HG02981 (cell line): Measurements from ENCODE around the gene ROGDI.
"Not testable (repeated sequence)": the region's sequence is repeated elsewhere in the genome, so short reads cannot be mapped to it uniquely, and the experiment has no call there.

Experiments used
- ATAC-seq: cut with Tn5 transposase; IDR thresholded peaks from one replicate; pipeline ENCODE4 v1.9.1; 2021; ENCODE audit warnings: mild to moderate bottlenecking, moderate library complexity; ENCODE audit not compliant: unreplicated experiment

ROGDI gene

GRCh38 chr16:4792951-4793513, 9.4 kb downstream of the ROGDI start:
- no peak for ATAC-seq

- no peak for ATAC-seq
Measured at GRCh38 chr16:4790871-4791270, 11.6 kb downstream of the ROGDI start.

DNA sequence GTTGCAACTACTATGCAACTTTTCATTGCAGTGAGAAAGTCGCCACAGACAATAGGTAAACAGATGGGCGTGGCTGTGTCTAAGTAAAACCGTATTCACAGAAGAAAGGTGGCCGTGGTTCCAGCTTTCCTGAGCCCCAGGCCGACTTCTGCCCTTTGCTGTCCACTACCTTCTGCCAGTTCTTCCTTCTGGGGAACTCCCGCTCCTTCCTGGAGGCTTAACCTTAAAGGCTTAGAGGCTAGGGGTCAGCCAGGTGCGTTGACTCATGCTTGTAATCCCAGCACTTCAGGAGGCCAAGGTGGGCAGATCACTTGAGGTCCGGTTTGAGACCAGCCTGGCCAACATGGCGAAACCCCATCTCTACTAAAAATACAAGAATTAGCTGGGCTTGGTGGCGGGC, 12.2 kb downstream of the ROGDI start:
- no peak for ATAC-seq

- no peak for ATAC-seq
Measured at GRCh38 chr16:4788910-4789309, 13.5 kb downstream of the ROGDI start.

GRCh38 chr16:4788489-4788889, 13.9 kb downstream of the ROGDI start:
- no peak for ATAC-seq

GRCh38 chr16:4787627-4788482, 14.6 kb downstream of the ROGDI start, which contains the start of gene SEPTIN12:
Gene SEPTIN12 (minus strand): TSS chr16:4788345. CDS start chr16:4787645, 700 bp downstream.
- no peak for ATAC-seq

DNA sequence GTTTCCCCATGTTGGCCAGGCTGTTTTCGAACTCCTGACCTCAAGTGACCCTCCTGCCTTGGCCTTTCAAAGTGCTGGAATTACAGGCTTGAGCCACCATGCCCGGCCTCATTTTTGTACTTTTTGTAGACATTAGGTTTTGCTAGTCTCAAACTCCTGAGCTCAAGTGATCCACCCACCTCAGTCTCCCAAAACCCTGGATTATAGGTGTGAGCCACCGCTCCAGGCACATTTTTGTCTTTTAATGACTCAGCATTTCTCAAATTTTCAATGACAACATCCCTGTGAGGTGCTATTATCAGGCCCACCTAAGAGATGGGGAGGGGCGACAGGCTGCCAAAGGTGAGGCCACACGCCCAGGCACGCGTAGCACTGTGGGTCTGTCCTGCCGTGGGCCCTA, 15.4 kb downstream of the ROGDI start:
- ATAC-seq = no peak

GRCh38 chr16:4785758-4786433, 16.5 kb downstream of the ROGDI start:
- ATAC-seq = no peak

DNA sequence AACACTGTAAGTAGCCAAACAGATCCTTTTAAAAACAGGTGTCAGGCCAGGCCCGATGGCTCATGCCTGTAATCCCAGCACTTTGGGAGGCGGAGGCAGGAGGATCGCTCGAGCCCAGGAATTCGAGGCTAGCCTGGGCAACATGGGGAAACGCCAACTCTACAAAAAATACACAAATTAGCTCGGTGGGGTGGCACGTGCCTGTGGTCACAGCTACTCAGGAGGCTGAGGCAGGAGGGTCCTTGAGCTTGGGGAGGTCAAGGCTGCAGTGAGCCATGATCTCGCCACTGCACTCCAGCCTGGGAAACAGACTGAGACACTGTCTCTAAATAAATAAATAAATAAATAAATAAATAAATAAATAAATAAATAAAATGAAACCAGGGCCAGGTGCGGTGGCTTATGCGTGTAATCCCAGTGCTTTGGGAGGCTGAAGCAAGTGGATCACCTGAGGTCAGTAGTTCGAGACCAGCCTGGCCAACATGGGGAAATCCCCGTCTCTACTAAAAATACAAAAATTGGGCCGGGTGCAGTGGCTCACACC, 17.9 kb downstream of the ROGDI start:
- ATAC-seq = not testable (repeated sequence)

DNA sequence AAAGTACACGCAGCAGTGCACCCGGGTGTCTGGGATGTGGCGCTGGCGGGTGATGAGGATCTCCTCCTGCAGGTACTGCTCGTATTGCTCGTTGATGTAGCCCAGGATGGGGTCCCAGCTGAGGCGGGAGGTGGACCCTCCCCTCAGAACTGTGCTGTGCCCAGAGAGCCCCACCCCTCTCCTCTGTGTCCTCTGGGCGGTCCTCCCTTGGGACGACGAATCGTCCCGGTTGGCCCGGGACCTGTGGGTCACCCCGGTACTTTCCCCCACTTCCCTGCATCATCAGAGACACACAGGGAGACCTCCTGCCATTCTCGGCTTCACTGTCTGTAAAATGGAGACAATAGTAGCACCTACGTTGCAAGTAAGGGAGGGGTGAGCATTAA, 18.5 kb downstream of the ROGDI start:
- no peak for ATAC-seq

DNA sequence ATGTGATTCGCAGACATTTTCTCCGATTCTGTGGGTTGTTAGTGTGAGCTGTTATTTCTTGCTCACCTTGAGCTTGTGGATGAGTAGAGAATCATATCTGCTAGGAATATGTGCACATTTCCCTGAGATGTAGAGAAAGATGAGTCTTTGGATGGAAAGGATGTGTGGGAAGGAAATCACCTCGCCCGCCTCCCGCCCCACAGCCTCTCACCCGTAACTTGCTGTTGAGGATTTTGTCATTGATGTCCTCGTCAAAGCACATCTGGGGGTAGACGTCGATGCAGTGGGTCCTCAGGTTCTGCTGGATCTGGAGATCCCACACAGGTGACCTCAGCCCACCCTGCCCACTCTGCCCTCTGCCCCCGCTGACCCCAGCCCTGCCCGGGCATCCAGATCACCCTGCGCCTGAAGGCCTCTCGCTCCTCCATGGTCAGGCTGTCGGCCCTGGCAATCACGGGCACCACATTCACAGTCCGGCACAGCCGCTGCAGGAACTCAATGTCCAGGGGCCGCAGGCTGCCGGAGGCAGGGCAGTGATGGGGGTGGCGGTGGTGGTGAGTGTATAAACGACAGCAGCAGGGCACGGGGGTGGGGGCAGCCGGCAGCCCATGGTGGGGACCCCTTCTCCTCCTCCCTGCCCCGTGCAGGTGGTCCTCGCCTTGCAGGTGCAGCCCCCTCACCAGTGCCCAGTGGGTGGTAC, 19.0 kb downstream of the ROGDI start:
- ATAC-seq = no peak

- no peak for ATAC-seq
Measured at GRCh38 chr16:4780235-4780634, 22.2 kb downstream of the ROGDI start.

- ATAC-seq = no peak
Measured at GRCh38 chr16:4778050-4778392, 24.4 kb downstream of the ROGDI start.

GRCh38 chr16:4777339-4778049, 24.9 kb downstream of the ROGDI start:
- no peak for ATAC-seq

DNA sequence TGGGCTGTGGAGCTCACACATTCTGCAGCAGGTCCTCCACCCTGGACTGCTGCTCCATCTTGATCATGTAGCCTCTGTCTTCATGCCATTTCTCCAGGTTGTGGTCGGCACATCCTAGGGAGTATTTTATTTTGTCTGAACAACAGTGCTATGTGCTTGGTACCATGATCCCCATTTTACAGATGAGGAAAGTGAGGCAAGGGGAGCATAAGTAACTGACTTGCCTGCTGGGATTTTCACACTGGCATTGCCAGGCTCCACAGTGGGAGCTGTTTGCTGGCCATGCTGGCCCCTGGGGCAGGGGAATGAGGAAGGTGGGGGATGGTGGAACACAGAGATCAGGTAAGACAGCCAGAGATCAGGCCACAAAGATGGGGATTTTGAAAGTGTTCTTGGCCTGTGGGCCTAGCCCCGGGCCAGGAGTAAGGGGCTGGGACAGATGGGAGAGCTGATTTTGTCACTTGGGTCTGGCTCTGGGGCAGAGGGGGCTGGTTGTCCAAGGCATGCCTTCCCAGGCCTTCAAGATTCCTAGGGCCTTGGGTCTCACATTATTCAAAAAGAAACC, 26.2 kb downstream of the ROGDI start:
- ATAC-seq = no peak

- no peak for ATAC-seq
Measured at GRCh38 chr16:4775005-4775404, 27.4 kb downstream of the ROGDI start.

DNA sequence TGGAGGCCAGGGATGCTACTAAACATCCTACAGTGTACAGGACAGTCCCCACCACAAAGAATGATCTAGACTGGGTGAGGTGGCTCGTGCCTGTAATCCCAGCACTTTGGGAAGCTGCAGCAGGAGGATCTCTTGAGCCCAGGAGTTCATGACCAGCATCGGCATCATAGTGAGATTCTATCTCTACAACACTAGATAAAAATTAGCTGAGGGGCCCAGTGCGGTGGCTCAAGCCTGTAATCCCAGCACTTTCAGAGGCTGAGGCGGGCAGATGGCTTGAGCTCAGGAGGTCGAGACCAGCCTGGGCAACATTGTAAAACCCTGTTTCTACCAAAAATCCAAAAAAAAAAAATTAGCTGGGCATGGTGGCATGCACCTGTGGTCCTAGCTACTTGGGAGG, 30.1 kb downstream of the ROGDI start:
- no peak for ATAC-seq

- no peak for ATAC-seq
Measured at GRCh38 chr16:4771646-4772045, 30.8 kb downstream of the ROGDI start.

GRCh38 chr16:4769306-4769638, 33.2 kb downstream of the ROGDI start:
- no peak for ATAC-seq

DNA sequence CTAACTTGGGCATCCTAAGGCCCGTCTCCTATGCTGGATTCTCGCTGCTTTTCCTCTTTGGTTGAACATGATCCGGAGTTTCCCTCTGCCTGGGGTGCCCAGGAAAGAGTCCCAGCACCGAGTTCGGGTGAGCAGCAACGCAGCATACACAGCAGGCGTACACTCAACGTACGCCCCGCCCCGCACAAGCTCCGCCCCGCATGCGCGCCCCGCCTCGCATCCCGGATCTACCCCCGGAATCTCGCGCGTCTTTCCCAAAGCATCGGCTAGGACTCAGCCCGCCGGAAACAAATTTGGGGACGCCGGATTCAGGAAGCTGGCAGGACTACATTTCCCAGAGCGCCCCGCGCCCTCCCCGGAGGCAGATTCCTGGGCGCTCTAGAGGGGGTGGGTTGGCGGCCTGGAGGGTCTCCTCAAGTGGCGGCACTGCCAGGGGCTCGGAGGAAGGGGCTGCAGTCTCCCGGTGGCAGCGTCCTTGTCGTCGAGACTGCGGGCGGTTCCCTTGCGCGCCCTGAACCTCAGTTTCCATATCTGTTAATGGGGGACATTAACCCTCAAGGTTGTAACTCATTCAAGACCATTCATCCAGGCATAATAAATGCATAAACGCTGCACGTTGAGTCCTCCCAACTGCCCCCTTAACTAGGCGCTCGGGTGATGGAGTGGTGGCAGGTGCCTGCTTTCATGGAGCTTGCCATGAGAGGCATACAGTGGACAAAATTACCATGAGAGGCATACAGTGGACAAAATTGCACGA, 33.7 kb downstream of the ROGDI start:
- peak; percentile 71 for ATAC-seq
